PC-9 (cell line): ENCODE results near the gene FSIP1. TPM values are rescaled to one million over a fixed set of nuclear protein-coding genes. Genes with fewer than 3 reads are reported as not detected.

ENCODE experiments used
- BruUV-seq: library from RNA; stranded (reverse); fragments of 400-500 nt; replicated peaks from 2 replicates; lab custom pipeline; 2021; lab: Mats Ljungman, UMichigan
- CTCF ChIA-PET: fragments of 300-600 bp; sonication (Branson Sonifier 250); formaldehyde crosslinking; loops from one replicate; lab custom pipeline; 2022; ENCODE audit warnings: antibody characterized with exemption; lab: Charles Lee
- POLR2A ChIA-PET: fragments of 300-600 bp; sonication (Branson Sonifier 250); formaldehyde crosslinking; loops from one replicate; lab custom pipeline; 2022; ENCODE audit warnings: antibody characterized with exemption; ENCODE audit not compliant: unreplicated experiment; lab: Charles Lee
- DNase-seq, 2 experiments: peaks; one replicate each; pipeline versions ENCODE4 v3.0.0 to v3.0.0-alpha.2; 2015 to 2022; ENCODE audit warnings: mixed read lengths in 1 of 2
- H2AFZ ChIP-seq: fragments of 200-600 bp; sonication (generic); 2 replicates; pipeline ENCODE4 v1.8.1; 2017; ENCODE audit warnings: antibody characterized with exemption
- H3F3A ChIP-seq: fragments of 200-600 bp; sonication (generic); 2 replicates; pipeline ENCODE4 v1.8.1; 2017; ENCODE audit warnings: antibody characterized with exemption, mild to moderate bottlenecking, low read depth; ENCODE audit not compliant: insufficient read depth
- H3K27ac ChIP-seq: fragments of 200-600 bp; sonication (generic); 2 replicates; pipeline ENCODE4 v1.6.1; 2016; ENCODE audit warnings: mixed run types
- H3K27me3 ChIP-seq: fragments of 200-600 bp; sonication (generic); 2 replicates; pipeline ENCODE4 v1.6.1; 2016; ENCODE audit warnings: low read depth, mixed run types; ENCODE audit not compliant: insufficient read depth
- H3K36me3 ChIP-seq: fragments of 200-600 bp; sonication (generic); 2 replicates; pipeline ENCODE4 v1.6.1; 2016; ENCODE audit warnings: low read depth, mixed run types
- H3K4me1 ChIP-seq: fragments of 200-600 bp; sonication (generic); replicated peaks from 2 replicates; pipeline ENCODE4 v1.6.1; 2016; ENCODE audit warnings: mixed run types; ENCODE audit not compliant: insufficient read depth
- H3K4me2 ChIP-seq: fragments of 200-600 bp; sonication (generic); 2 replicates; pipeline ENCODE4 v1.6.1; 2017; ENCODE audit warnings: mixed run types
- H3K4me3 ChIP-seq: fragments of 200-600 bp; sonication (generic); 2 replicates; pipeline ENCODE4 v1.6.1; 2016; ENCODE audit warnings: mixed run types
- H3K79me2 ChIP-seq: fragments of 200-600 bp; sonication (generic); 2 replicates; pipeline ENCODE4 v1.6.1; 2017; ENCODE audit warnings: low read depth, mixed run types
- H3K9me2 ChIP-seq: fragments of 200-600 bp; sonication (generic); 2 replicates; pipeline ENCODE4 v1.8.1; 2017; ENCODE audit warnings: mild to moderate bottlenecking; ENCODE audit not compliant: insufficient read depth
- H3K9me3 ChIP-seq: fragments of 200-600 bp; sonication (generic); 2 replicates; pipeline ENCODE4 v1.8.1; 2016; ENCODE audit warnings: low read depth; ENCODE audit not compliant: insufficient read depth
- H4K20me1 ChIP-seq: fragments of 200-600 bp; sonication (generic); 2 replicates; pipeline ENCODE4 v1.8.1; 2017; ENCODE audit not compliant: insufficient read depth
- EZH2 ChIP-seq: fragments of 200-600 bp; sonication (generic); IDR thresholded peaks from 2 replicates; pipeline ENCODE4 v1.8.0; 2017; ENCODE audit warnings: antibody characterized with exemption, low read depth
- intact Hi-C: fragments of 100-400 bp; cut with micrococcal nuclease; formaldehyde crosslinking; loops from one replicate; pipeline ENCODE4 v1.10.0; 2022; ENCODE audit not compliant: unreplicated experiment
- total RNA-seq: library from RNA; stranded (reverse); gene quantifications from 2 replicates; pipeline ENCODE4 v1.2.3, GENCODE V29; 2021
- TF ChIP-seq, protein P1 (sequence below): fragments of 200-600 bp; sonication (generic); conservative IDR thresholded peaks from 2 replicates; pipeline ENCODE4 v1.6.1; 2017; ENCODE audit warnings: mixed run types, antibody characterized with exemption, mild to moderate bottlenecking, moderate library complexity

Gene FSIP1
- total RNA-seq, 1 experiment from 2014 or later, result 1.2 TPM

DNA sequence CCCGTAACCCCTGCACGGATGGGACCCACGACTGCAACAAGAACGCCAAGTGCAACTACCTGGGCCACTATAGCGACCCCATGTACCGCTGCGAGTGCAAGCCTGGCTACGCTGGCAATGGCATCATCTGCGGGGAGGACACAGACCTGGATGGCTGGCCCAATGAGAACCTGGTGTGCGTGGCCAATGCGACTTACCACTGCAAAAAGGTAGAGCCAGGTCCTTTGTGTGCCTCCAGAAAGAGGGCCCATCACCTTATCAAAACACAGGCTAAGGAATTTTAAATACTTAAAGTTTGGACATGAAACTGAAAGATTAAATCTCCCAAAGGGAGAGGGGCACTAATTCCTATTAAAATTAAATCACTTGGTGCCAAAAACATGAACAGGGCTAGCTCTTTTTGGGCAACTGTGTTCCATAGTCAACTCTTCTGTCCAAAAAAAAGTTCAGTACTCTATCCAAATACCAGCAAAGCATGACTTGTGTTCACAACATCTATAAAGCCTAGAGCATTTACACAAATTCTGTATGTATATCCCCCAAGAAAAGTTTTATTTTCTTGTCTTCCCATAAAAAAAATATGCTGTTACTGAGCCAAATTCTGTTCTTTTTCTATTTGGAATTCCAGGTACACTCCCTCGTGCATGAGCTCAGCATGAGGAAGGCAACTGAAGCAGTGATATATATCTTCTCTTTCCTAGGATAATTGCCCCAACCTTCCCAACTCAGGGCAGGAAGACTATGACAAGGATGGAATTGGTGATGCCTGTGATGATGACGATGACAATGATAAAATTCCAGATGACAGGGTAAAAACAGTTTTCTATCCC lies 192.6 kb downstream of the FSIP1 start:
- H3K9me3 ChIP-seq, result no peaks in the 10 kb centered on the region
- no TSS peak for BruUV-seq
- no peaks in the 10 kb centered on the region for H4K20me1 ChIP-seq
- no peak overlapping the region for H3K27ac ChIP-seq
- H3K36me3 ChIP-seq, result peaks cover 39% of the 10 kb centered on the region
- H3K79me2 ChIP-seq, result no peaks in the 10 kb centered on the region
- no peak overlapping the region for H2AFZ ChIP-seq
- no peak overlapping the region for H3K4me3 ChIP-seq
- intact Hi-C loops, result no loop called here
- TF ChIP-seq, protein P1, sequence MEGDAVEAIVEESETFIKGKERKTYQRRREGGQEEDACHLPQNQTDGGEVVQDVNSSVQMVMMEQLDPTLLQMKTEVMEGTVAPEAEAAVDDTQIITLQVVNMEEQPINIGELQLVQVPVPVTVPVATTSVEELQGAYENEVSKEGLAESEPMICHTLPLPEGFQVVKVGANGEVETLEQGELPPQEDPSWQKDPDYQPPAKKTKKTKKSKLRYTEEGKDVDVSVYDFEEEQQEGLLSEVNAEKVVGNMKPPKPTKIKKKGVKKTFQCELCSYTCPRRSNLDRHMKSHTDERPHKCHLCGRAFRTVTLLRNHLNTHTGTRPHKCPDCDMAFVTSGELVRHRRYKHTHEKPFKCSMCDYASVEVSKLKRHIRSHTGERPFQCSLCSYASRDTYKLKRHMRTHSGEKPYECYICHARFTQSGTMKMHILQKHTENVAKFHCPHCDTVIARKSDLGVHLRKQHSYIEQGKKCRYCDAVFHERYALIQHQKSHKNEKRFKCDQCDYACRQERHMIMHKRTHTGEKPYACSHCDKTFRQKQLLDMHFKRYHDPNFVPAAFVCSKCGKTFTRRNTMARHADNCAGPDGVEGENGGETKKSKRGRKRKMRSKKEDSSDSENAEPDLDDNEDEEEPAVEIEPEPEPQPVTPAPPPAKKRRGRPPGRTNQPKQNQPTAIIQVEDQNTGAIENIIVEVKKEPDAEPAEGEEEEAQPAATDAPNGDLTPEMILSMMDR, result no peak
- no peak for TF ChIP-seq EZH2
- no peak for DNase-seq
- ChIA-PET CTCF (no interaction called here), POLR2A (interaction anchor here (0.5 to 0.7 kb wide), 5 partner anchors 34 to 875 kb away, joined by 3 to 12 read pairs (median 6); no protein-coding TSS in a partner anchor)
- H3K4me1 ChIP-seq, result no peaks in the 10 kb centered on the region
- no peaks in the 10 kb centered on the region for H3K27me3 ChIP-seq
- no peak overlapping the region for H3K4me2 ChIP-seq
- no peaks in the 10 kb centered on the region for H3K9me2 ChIP-seq
- H3F3A ChIP-seq, result peaks cover 6% of the 10 kb centered on the region; the same call in 1 of the 2 replicates

DNA sequence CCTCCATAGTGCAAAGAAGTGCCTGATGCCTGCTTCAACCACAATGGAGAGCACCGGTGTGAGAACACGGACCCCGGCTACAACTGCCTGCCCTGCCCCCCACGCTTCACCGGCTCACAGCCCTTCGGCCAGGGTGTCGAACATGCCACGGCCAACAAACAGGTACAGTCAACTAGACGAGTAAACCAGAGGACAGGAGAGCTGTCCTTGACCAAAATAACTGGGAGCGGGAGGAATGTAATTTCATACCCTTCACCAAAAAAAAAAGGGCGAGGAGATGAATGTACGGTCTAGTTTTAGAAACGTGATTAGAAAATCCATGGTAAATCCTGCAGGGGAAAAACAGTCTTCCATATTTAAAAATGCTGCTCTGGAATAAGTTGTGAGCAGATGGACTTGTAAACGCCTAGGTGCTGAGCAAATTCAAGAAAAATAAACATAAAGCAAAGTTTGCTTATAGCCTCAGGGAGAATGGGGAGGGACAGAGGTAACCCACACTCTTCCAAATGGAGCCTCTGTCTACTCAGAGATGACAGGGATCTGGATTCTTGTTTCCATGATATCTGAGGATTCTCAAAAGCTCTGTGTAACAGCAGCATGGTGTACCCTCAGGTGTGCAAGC lies 193.3 kb downstream of the FSIP1 start:
- DNase-seq, result no peak

DNA sequence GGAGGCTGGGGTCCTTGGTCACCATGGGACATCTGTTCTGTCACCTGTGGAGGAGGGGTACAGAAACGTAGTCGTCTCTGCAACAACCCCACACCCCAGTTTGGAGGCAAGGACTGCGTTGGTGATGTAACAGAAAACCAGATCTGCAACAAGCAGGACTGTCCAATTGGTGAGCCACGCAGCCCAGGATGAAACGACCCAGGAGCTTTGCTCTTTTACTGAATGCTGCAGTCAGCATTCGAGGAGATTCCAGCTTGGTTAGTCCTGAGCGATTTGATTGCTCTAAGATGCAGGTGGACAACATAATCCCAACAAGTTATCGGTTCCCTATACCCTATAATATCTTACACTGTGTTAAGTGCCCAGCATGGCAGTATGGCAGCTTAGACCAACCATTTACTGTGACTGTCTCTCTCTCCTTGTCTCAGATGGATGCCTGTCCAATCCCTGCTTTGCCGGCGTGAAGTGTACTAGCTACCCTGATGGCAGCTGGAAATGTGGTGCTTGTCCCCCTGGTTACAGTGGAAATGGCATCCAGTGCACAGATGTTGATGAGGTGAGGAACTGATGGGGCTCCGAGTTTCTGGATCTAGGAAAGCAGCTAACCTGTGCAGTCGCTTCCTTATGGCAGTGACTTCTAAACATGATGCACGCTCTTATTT lies 194.0 kb downstream of the FSIP1 start:
- Histone ChIP-seq H3K27me3 (no peaks in the 10 kb centered on the region), H3K9me3 (no peaks in the 10 kb centered on the region), H2AFZ (no peak overlapping the region), H3K36me3 (peaks cover 37% of the 10 kb centered on the region), H3K4me1 (no peaks in the 10 kb centered on the region), H3K4me2 (no peak overlapping the region), H3F3A (no peaks in the 10 kb centered on the region; the same call in 1 of the 2 replicates), H3K27ac (no peak overlapping the region), H3K79me2 (no peaks in the 10 kb centered on the region), H4K20me1 (no peaks in the 10 kb centered on the region), H3K9me2 (no peaks in the 10 kb centered on the region), H3K4me3 (no peak overlapping the region)
- ChIA-PET POLR2A (no interaction called here), CTCF (no interaction called here)
- intact Hi-C loops, result no loop called here
- no peak for DNase-seq
- TF ChIP-seq EZH2, result no peak
- TF ChIP-seq, protein P1, result no peak
- no TSS peak for BruUV-seq

More for the DNA sequence above, 193.3 kb downstream of the FSIP1 start:
- Histone ChIP-seq H3K36me3 (peaks cover 37% of the 10 kb centered on the region), H3K9me3 (no peaks in the 10 kb centered on the region), H3K27ac (no peak overlapping the region), H4K20me1 (no peaks in the 10 kb centered on the region), H3K79me2 (no peaks in the 10 kb centered on the region), H3K27me3 (no peaks in the 10 kb centered on the region), H3K4me2 (no peak overlapping the region), H3K4me3 (no peak overlapping the region), H3K4me1 (no peaks in the 10 kb centered on the region), H3K9me2 (no peaks in the 10 kb centered on the region), H3F3A (peaks cover 4% of the 10 kb centered on the region; the same call in 1 of the 2 replicates), H2AFZ (no peak overlapping the region)
- POLR2A ChIA-PET, result interaction anchor here (0.5 to 0.6 kb wide), 3 partner anchors 34 to 736 kb away, joined by 4 to 12 read pairs (median 6); no protein-coding TSS in a partner anchor
- TF ChIP-seq EZH2, result no peak
- TF ChIP-seq, protein P1, result no peak
- intact Hi-C loops, result no loop called here
- CTCF ChIA-PET, result no interaction called here
- no TSS peak for BruUV-seq
